CD4-positive, alpha-beta T cell (primary cell): ENCODE data around the gene CGNL1. TPM values are rescaled to one million over a fixed set of nuclear protein-coding genes. Genes with fewer than 3 reads are reported as not detected.

ENCODE experiments used
- ATAC-seq: fragments of 200-7000 bp; cut with Tn5 transposase; one replicate; pipeline ENCODE4 v1.10.0; 2022; ENCODE audit warnings: mild to moderate bottlenecking; ENCODE audit not compliant: poor library complexity
- CTCF ChIA-PET: fragments of 350-600 bp; sonication (Branson Sonifier 250); formaldehyde crosslinking; loops from one replicate; lab custom pipeline; 2021; ENCODE audit warnings: antibody characterized with exemption, inconsistent platforms; lab: Charles Lee
- POLR2A ChIA-PET: fragments of 350-600 bp; sonication (Branson Sonifier 250); formaldehyde crosslinking; loops from one replicate; lab custom pipeline; 2021; ENCODE audit warnings: antibody characterized with exemption, inconsistent platforms; lab: Charles Lee
- DNase-seq, 14 experiments: peaks; one replicate each; pipeline ENCODE4 v3.0.0-alpha.2; 2013 to 2020; ENCODE audit warnings: mixed read lengths in 2 of 14
- H3K27ac ChIP-seq, 2 donors: one replicate each; pipeline versions ENCODE4 v1.5.1 to v1.7.0; 2013; ENCODE audit warnings: low read length in 2 of 2, low read depth in 1 of 2, mild to moderate bottlenecking in 1 of 2
- H3K27me3 ChIP-seq, 2 experiments: 1 replicate in 1 of 2; 2 replicates in 1 of 2; pipeline versions ENCODE4 v1.6.1 to v1.7.0; 2013; ENCODE audit warnings: low read length in 2 of 2, control low read depth in 1 of 2, mild to moderate bottlenecking in 1 of 2, moderate library complexity in 1 of 2; ENCODE audit not compliant: insufficient read depth in 2 of 2, control insufficient read depth in 1 of 2
- H3K36me3 ChIP-seq: one replicate; pipeline ENCODE4 v1.6.1; 2013; ENCODE audit warnings: low read length, control low read depth; ENCODE audit not compliant: insufficient read depth
- H3K4me1 ChIP-seq: one replicate; pipeline ENCODE4 v1.6.1; 2013; ENCODE audit warnings: low read length, control low read depth; ENCODE audit not compliant: insufficient read depth
- H3K4me3 ChIP-seq: one replicate; pipeline ENCODE4 v1.5.1; 2013; ENCODE audit warnings: mild to moderate bottlenecking, low read length, moderate library complexity
- H3K9me3 ChIP-seq, 2 experiments: 1 replicate in 1 of 2; 2 replicates in 1 of 2; pipeline versions ENCODE4 v1.6.1 to v1.7.0; 2013; ENCODE audit warnings: low read length in 2 of 2, mild to moderate bottlenecking in 2 of 2, control low read depth in 1 of 2, moderate library complexity in 1 of 2; ENCODE audit not compliant: control insufficient read depth in 1 of 2, insufficient read depth in 1 of 2
- H3K27ac Mint-ChIP-seq: one replicate; pipeline ENCODE4 v1.8.0; 2020; ENCODE audit warnings: mixed read lengths
- H3K27me3 Mint-ChIP-seq: one replicate; pipeline ENCODE4 v1.8.0; 2021; ENCODE audit warnings: mixed read lengths
- H3K36me3 Mint-ChIP-seq: one replicate; pipeline ENCODE4 v1.8.0; 2021; ENCODE audit warnings: low read depth, mixed read lengths
- H3K4me1 Mint-ChIP-seq: one replicate; pipeline ENCODE4 v1.8.0; 2021; ENCODE audit warnings: low read depth, mixed read lengths
- H3K4me3 Mint-ChIP-seq: one replicate; pipeline ENCODE4 v1.8.0; 2020; ENCODE audit warnings: mild to moderate bottlenecking, mixed read lengths
- H3K9me3 Mint-ChIP-seq: one replicate; pipeline ENCODE4 v1.8.0; 2020; ENCODE audit warnings: mixed read lengths
- CTCF ChIP-seq: fragments of 200-600 bp; IDR thresholded peaks from one replicate; pipeline ENCODE4 v1.8.0; 2022; ENCODE audit warnings: antibody characterized with exemption, mild to moderate bottlenecking
- intact Hi-C, 2 experiments: fragments of 100-400 bp; cut with DNase I in 1 of 2; cut with micrococcal nuclease in 1 of 2; formaldehyde crosslinking; loops; one replicate each; pipeline versions ENCODE4 v1.15.1 to v1.9.0; 2023 to 2025; cut with DNase I, micrococcal nuclease
- total RNA-seq, 174 experiments: library from RNA in 2 of 174; stranded (reverse) in 2 of 174; gene quantifications; one replicate each; pipeline ENCODE4 v1.2.3 and lab custom pipeline; 2021 to 2026

CGNL1 gene
- total RNA-seq, 2 experiments from 2014 or later = not detected

DNA sequence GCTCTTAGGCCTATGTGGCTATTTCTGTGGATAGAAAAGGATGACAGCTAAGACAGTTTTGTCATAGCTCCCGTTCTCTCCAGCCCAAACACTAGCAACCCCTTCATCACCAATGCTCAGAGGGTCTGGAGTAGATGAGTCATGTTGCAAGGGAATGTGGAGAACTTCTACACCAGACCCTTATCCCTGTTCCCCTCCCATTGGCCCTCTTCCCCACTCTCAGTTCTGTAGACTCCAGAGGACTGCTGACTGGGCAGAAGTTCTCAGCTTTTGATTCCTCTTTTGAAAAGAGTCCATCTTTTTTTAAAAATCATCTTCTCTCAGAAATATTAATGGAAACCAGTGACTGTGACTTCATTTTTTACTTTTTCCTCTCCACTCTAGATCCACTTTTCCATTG lies 213.0 kb downstream of the CGNL1 start:
- peaks cover 27% of the 10 kb centered on the region for H3K4me1 ChIP-seq
- intact Hi-C loops = no loop called here
- H3K36me3 ChIP-seq = no peaks in the 10 kb centered on the region
- ChIA-PET POLR2A (no interaction called here), CTCF (no interaction called here)
- peak overlapping the region; percentile 84 for H3K27ac Mint-ChIP-seq
- no peak overlapping the region for H3K4me3 Mint-ChIP-seq
- H3K4me1 Mint-ChIP-seq = peaks cover 56% of the 10 kb centered on the region
- peaks cover 16% of the 10 kb centered on the region for H3K27me3 Mint-ChIP-seq
- DNase-seq (no peak), ATAC-seq (no peak)
- H3K27ac ChIP-seq = no peak overlapping the region
- no peak for TF ChIP-seq CTCF
- peaks cover 8 to 10% of the 10 kb centered on the region in 2 experiments for H3K27me3 ChIP-seq
- no peaks in the 10 kb centered on the region for H3K36me3 Mint-ChIP-seq
- no peaks in the 10 kb centered on the region for H3K9me3 Mint-ChIP-seq
- no peaks in the 10 kb centered on the region for H3K9me3 ChIP-seq
- no peak overlapping the region for H3K4me3 ChIP-seq

- no peaks in the 10 kb centered on the region for H3K9me3 ChIP-seq
- peak overlapping the region; percentile 7 for H3K4me3 Mint-ChIP-seq
- H3K4me1 ChIP-seq = peaks cover 27% of the 10 kb centered on the region
- ChIA-PET CTCF (no interaction called here), POLR2A (no interaction called here)
- no peaks in the 10 kb centered on the region for H3K36me3 Mint-ChIP-seq
- H3K4me1 Mint-ChIP-seq = peaks cover 56% of the 10 kb centered on the region
- ATAC-seq (no peak), DNase-seq (no peak)
- H3K27ac Mint-ChIP-seq = no peak overlapping the region
- no peaks in the 10 kb centered on the region for H3K9me3 Mint-ChIP-seq
- no peak for TF ChIP-seq CTCF
- no peak overlapping the region for H3K27ac ChIP-seq
- H3K4me3 ChIP-seq = no peak overlapping the region
- H3K36me3 ChIP-seq = no peaks in the 10 kb centered on the region
- intact Hi-C loops = loop anchor here in 1 of 2 experiments (10.0 kb wide), 1 partner anchor 115 kb away; the partner anchor contains the start of gene POLR2M
- H3K27me3 ChIP-seq = peaks cover 8 to 10% of the 10 kb centered on the region in 2 experiments
- H3K27me3 Mint-ChIP-seq = peaks cover 18% of the 10 kb centered on the region
Observed at GRCh38 chr15:57589754-57590153, 213.4 kb downstream of the CGNL1 start.

DNA sequence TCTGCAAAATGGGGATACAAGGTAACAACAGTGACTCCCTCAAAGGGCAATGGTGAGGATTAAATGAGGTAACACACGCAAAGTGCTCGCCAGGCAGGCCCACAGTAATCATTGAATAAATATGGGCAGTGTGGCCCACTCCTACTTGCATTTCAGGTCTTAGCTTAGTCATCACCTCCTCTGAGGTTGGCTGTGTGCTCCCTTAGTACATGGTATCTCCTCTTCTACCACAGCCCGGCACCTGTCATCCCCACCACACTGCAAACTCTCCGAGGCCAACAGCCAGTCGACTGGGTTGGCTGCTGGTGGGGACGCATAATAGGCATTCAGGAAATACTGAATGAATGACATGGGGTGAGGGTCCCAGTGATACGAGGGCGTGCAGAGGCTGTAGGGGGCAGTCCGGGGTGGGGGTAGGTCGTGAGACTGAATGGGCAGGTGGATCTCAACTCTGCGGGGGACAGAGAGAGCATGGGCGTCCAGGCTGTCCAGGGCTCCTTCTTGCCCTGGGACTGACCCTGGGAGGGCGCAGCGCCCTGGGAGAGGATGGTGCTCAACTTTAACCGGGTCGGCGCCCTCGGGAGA lies 215.0 kb downstream of the CGNL1 start:
- Mint-ChIP-seq H3K4me3 (peak overlapping the region; percentile 80), H3K27me3 (peaks cover 18% of the 10 kb centered on the region), H3K27ac (no peak overlapping the region), H3K9me3 (no peaks in the 10 kb centered on the region), H3K4me1 (peaks cover 47% of the 10 kb centered on the region), H3K36me3 (no peaks in the 10 kb centered on the region)
- ChIA-PET POLR2A (no interaction called here), CTCF (no interaction called here)
- ATAC-seq = peak; percentile 9
- Histone ChIP-seq H3K36me3 (no peaks in the 10 kb centered on the region), H3K9me3 (no peaks in the 10 kb centered on the region), H3K4me1 (peaks cover 25% of the 10 kb centered on the region), H3K27me3 (peaks cover 8 to 10% of the 10 kb centered on the region in 2 experiments), H3K27ac (no peak overlapping the region), H3K4me3 (peak overlapping the region; percentile 40)
- intact Hi-C loops = loop anchor here in 1 of 2 experiments (10.0 kb wide), 1 partner anchor 113 kb away; the partner anchor contains the start of gene POLR2M
- DNase-seq = peak in 1 of 14 experiments; percentile 9
- no peak for TF ChIP-seq CTCF
